SK-N-SH (cell line): ENCODE data around the gene PSMB9. TPM values are rescaled to one million over a fixed set of nuclear protein-coding genes. Genes with fewer than 3 reads are reported as not detected.

Experiments
- CTCF ChIA-PET: fragments of 300-600, 350-600 bp; formaldehyde crosslinking; extraction: SDS; loops from one replicate; lab custom pipeline; 2021; lab: Yijun Ruan, JAX
- POLR2A ChIA-PET: fragments of 350-600 bp; sonication (Branson Sonifier 250); formaldehyde crosslinking; extraction: SDS; loops from one replicate; lab custom pipeline; 2020; ENCODE audit warnings: antibody characterized with exemption, inconsistent platforms; lab: Yijun Ruan, JAX
- DNase-seq: peaks from one replicate; pipeline ENCODE4 v3.0.0; 2012
- H2AFZ ChIP-seq: fragments of 200-600 bp; sonication (generic); 2 replicates; pipeline ENCODE4 v1.8.1; 2016; ENCODE audit warnings: antibody characterized with exemption, mild to moderate bottlenecking, low read depth
- H3F3A ChIP-seq: fragments of 200-600 bp; sonication (generic); replicated peaks from 2 replicates; pipeline ENCODE3; 2016; ENCODE audit warnings: antibody characterized with exemption, mild to moderate bottlenecking; ENCODE audit not compliant: insufficient read depth
- H3K27ac ChIP-seq, 2 experiments: fragments of 200-500 bp in 1 of 2; fragments of 200-600 bp in 1 of 2; sonication (Bioruptor generic) in 1 of 2; sonication (generic), shearing (Covaris generic) in 1 of 2; 2 replicates each; pipeline versions ENCODE4 v1.5.1 to v1.6.1; 2014 to 2016; ENCODE audit warnings: low read depth in 2 of 2, inconsistent platforms in 1 of 2, low read length in 1 of 2, mild to moderate bottlenecking in 1 of 2, mixed read lengths in 1 of 2
- H3K27me3 ChIP-seq: fragments of 200-600 bp; sonication (generic), shearing (Covaris generic); 2 replicates; pipeline ENCODE4 v1.6.1; 2016; ENCODE audit warnings: mixed run types; ENCODE audit not compliant: insufficient read depth
- H3K36me3 ChIP-seq, 2 experiments: fragments of 200-500 bp in 1 of 2; fragments of 200-600 bp in 1 of 2; sonication (Bioruptor generic) in 1 of 2; sonication (generic) in 1 of 2; replicated peaks in 1 of 2; 2 replicates each; pipeline versions ENCODE3 to v1.5.1; 2014 to 2016; ENCODE audit warnings: low read length in 1 of 2, mild to moderate bottlenecking in 1 of 2; ENCODE audit not compliant: insufficient read depth in 2 of 2, control insufficient read depth in 1 of 2
- H3K4me1 ChIP-seq, 2 experiments: fragments of 200-500 bp in 1 of 2; fragments of 200-600 bp in 1 of 2; sonication (Bioruptor generic) in 1 of 2; sonication (generic), shearing (Covaris generic) in 1 of 2; 2 replicates each; pipeline versions ENCODE4 v1.5.1 to v1.6.1; 2014 to 2016; ENCODE audit warnings: low read depth in 1 of 2, low read length in 1 of 2, mixed run types in 1 of 2; ENCODE audit not compliant: insufficient read depth in 2 of 2, control insufficient read depth in 1 of 2
- H3K4me2 ChIP-seq: fragments of 200-600 bp; sonication (generic), shearing (Covaris generic); 2 replicates; pipeline ENCODE4 v1.6.1; 2017; ENCODE audit warnings: mixed run types
- H3K4me3 ChIP-seq, 2 experiments: fragments of 200-500 bp in 1 of 2; fragments of 200-600 bp in 1 of 2; sonication (Bioruptor generic) in 1 of 2; sonication (generic), shearing (Covaris generic) in 1 of 2; 2 replicates each; pipeline versions ENCODE4 v1.5.1 to v1.8.1; 2014 to 2016; ENCODE audit warnings: low read depth in 2 of 2, inconsistent platforms in 1 of 2, low read length in 1 of 2, mild to moderate bottlenecking in 1 of 2, mixed read lengths in 1 of 2, moderate library complexity in 1 of 2
- H3K79me2 ChIP-seq: fragments of 200-600 bp; sonication (generic); 2 replicates; pipeline ENCODE4 v1.8.1; 2017; ENCODE audit warnings: mild to moderate bottlenecking; ENCODE audit not compliant: insufficient read depth
- H3K9ac ChIP-seq: fragments of 200-600 bp; sonication (generic); 2 replicates; pipeline ENCODE4 v1.6.1; 2017; ENCODE audit warnings: mixed run types
- H3K9me2 ChIP-seq: fragments of 200-600 bp; sonication (generic); 2 replicates; pipeline ENCODE4 v1.6.1; 2017; ENCODE audit warnings: mixed run types
- H3K9me3 ChIP-seq: fragments of 200-600 bp; sonication (generic); 2 replicates; pipeline ENCODE4 v1.6.1; 2017; ENCODE audit warnings: mixed run types, mild to moderate bottlenecking, moderate library complexity
- H4K20me1 ChIP-seq: fragments of 200-600 bp; sonication (generic); 2 replicates; pipeline ENCODE4 v1.6.1; 2017; ENCODE audit warnings: mild to moderate bottlenecking, mixed run types; ENCODE audit not compliant: insufficient read depth
- CHD2 ChIP-seq: fragments of 150-350 bp; IDR thresholded peaks from 2 replicates; pipeline ENCODE4 v1.6.1; 2018; ENCODE audit warnings: low read length; ENCODE audit not compliant: partially characterized antibody
- IRF3 ChIP-seq: fragments of 150-350 bp; IDR thresholded peaks from 2 replicates; pipeline ENCODE4 v1.6.1; 2016; ENCODE audit warnings: mild to moderate bottlenecking, low read depth, low read length
- MAX ChIP-seq: IDR thresholded peaks from 2 replicates; pipeline ENCODE4 v1.4.0; 2012; ENCODE audit warnings: low read depth
- MEF2A ChIP-seq: IDR thresholded peaks from 2 replicates; pipeline ENCODE4 v1.4.0; 2012; ENCODE audit warnings: low read depth, borderline replicate concordance
- NFIC ChIP-seq: IDR thresholded peaks from 2 replicates; pipeline ENCODE4 v1.4.0; 2012; ENCODE audit warnings: borderline replicate concordance
- NRF1 ChIP-seq: IDR thresholded peaks from 2 replicates; pipeline ENCODE4 v1.6.1; 2012; ENCODE audit warnings: low read depth, mild to moderate bottlenecking, low read length
- RAD21 ChIP-seq: IDR thresholded peaks from 2 replicates; pipeline ENCODE4 v1.6.1; 2012; ENCODE audit warnings: mild to moderate bottlenecking, low read length
- REST ChIP-seq: IDR thresholded peaks from 2 replicates; pipeline ENCODE4 v1.6.1; 2012; ENCODE audit warnings: mild to moderate bottlenecking, low read depth, low read length, moderate library complexity
- RXRA ChIP-seq: IDR thresholded peaks from 2 replicates; pipeline ENCODE4 v1.4.0; 2012; ENCODE audit warnings: low read depth, mild to moderate bottlenecking, borderline replicate concordance
- USF1 ChIP-seq: IDR thresholded peaks from 2 replicates; pipeline ENCODE4 v1.4.0; 2012; ENCODE audit warnings: low read depth, borderline replicate concordance
- YY1 ChIP-seq: IDR thresholded peaks from 2 replicates; pipeline ENCODE4 v1.4.0; 2012; ENCODE audit warnings: low read depth, mild to moderate bottlenecking
- ZBTB33 ChIP-seq: IDR thresholded peaks from 2 replicates; pipeline ENCODE4 v1.4.0; 2012; ENCODE audit warnings: low read depth, borderline replicate concordance
- WGBS: methylation state at CpG from one replicate; pipeline ENCODE4 v1.1.6; 2017; ENCODE audit warnings: low lambda C conversion rate; 5-methylcytosine and 5-hydroxymethylcytosine counted together
- polyA plus RNA-seq, 3 experiments: library from polyadenylated mRNA; depleted of rRNA; stranded (reverse); fragments of >200 nt; gene quantifications; 2 replicates each; pipeline ENCODE4 v1.2.3, GENCODE V29; 2012

Gene PSMB9
- polyA plus RNA-seq, 1 of the 3 experiments (the other 2 are of a cell fraction): 83.7 TPM

- Histone ChIP-seq H3K9me3 (no peaks in the 10 kb centered on the region), H3K79me2 (no peaks in the 10 kb centered on the region), H2AFZ (no peak overlapping the region), H3K4me1 (peaks cover 0 to 8% of the 10 kb centered on the region in 2 experiments; a peak in 2 of 4 replicates), H3K36me3 (no peaks in the 10 kb centered on the region), H3K27me3 (no peaks in the 10 kb centered on the region; the same call in 1 of the 2 replicates), H3F3A (peaks cover 13% of the 10 kb centered on the region), H3K4me2 (no peak overlapping the region), H3K9me2 (no peaks in the 10 kb centered on the region), H3K4me3 (no peak overlapping the region), H4K20me1 (no peaks in the 10 kb centered on the region), H3K9ac (no peak overlapping the region), H3K27ac (no peak overlapping the region)
- TF ChIP-seq YY1: no peak
- TF ChIP-seq RXRA: no peak
- TF ChIP-seq MAX: no peak
- TF ChIP-seq REST: no peak
- TF ChIP-seq ZBTB33: no peak
- no peak for TF ChIP-seq CHD2
- TF ChIP-seq RAD21: no peak
- TF ChIP-seq IRF3: no peak
- no peak for TF ChIP-seq USF1
- no peak for TF ChIP-seq NFIC
- TF ChIP-seq MEF2A: no peak
- no peak for TF ChIP-seq NRF1
- DNase-seq: no peak
- CTCF ChIA-PET: interaction anchor here (1.0 to 2.2 kb wide), 2 partner anchors 45 to 65 kb away, joined by 3 to 8 read pairs; no protein-coding TSS in a partner anchor
- POLR2A ChIA-PET: no interaction called here
- WGBS: 58% methylated on average over 2 of the region's 2 CpGs
Observed at GRCh38 chr6:32888576-32888975, 34.6 kb downstream of the PSMB9 start.
